ENCODE measurements around the gene CFAP77. TPM values are rescaled to one million over a fixed set of nuclear protein-coding genes. Genes with fewer than 3 reads are reported as not detected.
A peak's percentile ranks its signal among the peaks of the same experiment; 100 is the strongest.

CFAP77 gene
- total RNA-seq, 2 experiments from 2014 or later, result not detected

- Mint-ChIP-seq H3K27ac (no peak overlapping the region), H3K4me3 (peak overlapping the region; percentile 64), H3K9me3 (ENCODE audit: insufficient read depth) (no peaks in the 10 kb centered on the region), H3K4me1 (ENCODE audit: low read depth) (peaks cover 30% of the 10 kb centered on the region), H3K36me3 (ENCODE audit: low read depth) (peaks cover 5% of the 10 kb centered on the region), H3K27me3 (ENCODE audit: low read depth) (peaks cover 45% of the 10 kb centered on the region)
- ChIA-PET CTCF (interaction anchor here (0.7 to 3.7 kb wide), 5 partner anchors 11 to 165 kb away, joined by 3 to 33 read pairs (median 3); no protein-coding TSS in a partner anchor), POLR2A (no interaction called here)
- DNase-seq (peak; percentile 38), ATAC-seq (peak; percentile 40)
These were observed 631 bp downstream of the CFAP77 start for GRCh38 chr9:132410642-132411041.

DNA sequence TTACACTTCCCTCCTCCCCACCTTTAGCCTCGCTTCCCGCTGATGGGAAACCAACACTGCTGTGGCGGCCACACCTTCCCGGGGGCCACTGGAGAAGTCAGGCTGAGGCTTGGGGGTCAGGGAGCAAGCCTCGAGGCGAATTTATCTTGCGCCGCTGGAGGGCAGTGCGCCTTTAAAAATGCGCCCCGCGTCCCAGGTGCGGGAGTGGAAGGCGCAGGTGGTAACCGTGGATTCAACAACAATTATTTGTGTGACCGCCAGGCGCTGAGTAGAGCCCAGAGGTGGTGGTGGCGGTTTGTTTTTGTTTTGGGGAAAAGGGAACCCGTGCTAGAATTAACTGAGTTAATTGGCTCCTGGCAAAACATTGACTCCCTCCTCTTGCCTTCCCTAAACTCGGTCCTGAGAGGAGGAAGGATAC lies 1.1 kb downstream of the CFAP77 start:
- peaks cover 48% of the 10 kb centered on the region for H3K27me3 Mint-ChIP-seq (ENCODE audit: low read depth)

DNA sequence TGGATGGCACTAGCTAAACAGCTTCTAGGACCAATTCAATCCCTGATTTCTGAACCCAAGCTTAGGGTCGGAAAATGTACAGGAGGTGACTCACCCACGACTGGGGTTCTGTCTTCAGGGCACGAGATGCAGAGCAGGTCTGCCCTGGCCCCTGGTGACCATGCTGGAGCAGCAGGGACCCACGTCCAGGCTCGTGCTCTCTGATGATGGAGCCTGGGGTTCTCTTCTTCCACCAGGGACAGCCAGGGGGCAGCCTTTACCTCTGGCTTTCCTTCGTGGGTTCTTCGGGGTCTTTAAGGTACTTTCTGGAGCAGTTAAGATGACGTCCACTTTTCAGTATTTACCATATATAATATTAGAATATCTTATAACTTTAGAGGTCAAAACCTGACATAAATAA lies 2.1 kb downstream of the CFAP77 start:
- Mint-ChIP-seq H3K9me3 (ENCODE audit: insufficient read depth) (no peaks in the 10 kb centered on the region), H3K4me1 (ENCODE audit: low read depth) (peaks cover 22% of the 10 kb centered on the region), H3K36me3 (ENCODE audit: low read depth) (no peaks in the 10 kb centered on the region), H3K27me3 (ENCODE audit: low read depth) (peaks cover 49% of the 10 kb centered on the region), H3K27ac (no peak overlapping the region), H3K4me3 (no peak overlapping the region)
- DNase-seq, result peak; percentile 51
- ChIA-PET CTCF (interaction anchor here (0.6 to 4.1 kb wide), 26 partner anchors 9 to 533 kb away, joined by 3 to 86 read pairs (median 3); partner anchors contain the start of gene TSC1), POLR2A (no interaction called here)
- ATAC-seq, result no peak

More for the DNA sequence above, 1.1 kb downstream of the CFAP77 start:
- H3K36me3 Mint-ChIP-seq (ENCODE audit: low read depth), result peaks cover 3% of the 10 kb centered on the region
- DNase-seq (peak; percentile 84), ATAC-seq (peak; percentile 68)
- H3K4me1 Mint-ChIP-seq (ENCODE audit: low read depth), result peaks cover 27% of the 10 kb centered on the region
- ChIA-PET CTCF (interaction anchor here (0.7 to 3.7 kb wide), 4 partner anchors 11 to 165 kb away, joined by 3 to 33 read pairs (median 3); no protein-coding TSS in a partner anchor), POLR2A (no interaction called here)
- no peaks in the 10 kb centered on the region for H3K9me3 Mint-ChIP-seq (ENCODE audit: insufficient read depth)
- H3K27ac Mint-ChIP-seq, result no peak overlapping the region
- peak overlapping the region; percentile 64 for H3K4me3 Mint-ChIP-seq

DNA sequence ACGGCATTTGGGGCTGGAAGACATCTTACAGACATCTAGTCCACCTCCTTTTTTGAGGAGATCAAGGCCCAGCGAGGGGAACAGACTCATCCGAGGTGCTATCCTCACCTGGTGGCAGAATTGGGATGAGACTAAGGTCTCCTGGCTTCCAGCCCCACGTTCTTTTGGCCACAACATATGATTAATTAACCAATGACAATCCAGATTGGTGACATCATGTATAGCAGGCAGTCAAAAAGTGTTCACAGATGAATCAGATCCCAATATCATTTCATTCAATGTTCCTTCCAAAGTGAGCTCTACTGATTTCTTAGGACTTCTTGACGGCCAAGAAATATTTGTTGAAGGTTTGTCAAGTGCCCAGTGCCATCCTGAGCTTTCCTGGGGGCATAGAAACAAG lies 3.9 kb downstream of the CFAP77 start:
- DNase-seq (no peak), ATAC-seq (no peak)
- H3K36me3 Mint-ChIP-seq (ENCODE audit: low read depth), result no peaks in the 10 kb centered on the region
- POLR2A ChIA-PET, result no interaction called here
- no peak overlapping the region for H3K4me3 Mint-ChIP-seq
- H3K4me1 Mint-ChIP-seq (ENCODE audit: low read depth), result peaks cover 18% of the 10 kb centered on the region
- CTCF ChIA-PET, result interaction anchor here (1.3 to 4.1 kb wide), 3 partner anchors 30 to 162 kb away, joined by 4 to 86 read pairs (median 4); no protein-coding TSS in a partner anchor
- H3K9me3 Mint-ChIP-seq (ENCODE audit: insufficient read depth), result no peaks in the 10 kb centered on the region
- H3K27me3 Mint-ChIP-seq (ENCODE audit: low read depth), result peaks cover 57% of the 10 kb centered on the region
- H3K27ac Mint-ChIP-seq, result no peak overlapping the region

DNA sequence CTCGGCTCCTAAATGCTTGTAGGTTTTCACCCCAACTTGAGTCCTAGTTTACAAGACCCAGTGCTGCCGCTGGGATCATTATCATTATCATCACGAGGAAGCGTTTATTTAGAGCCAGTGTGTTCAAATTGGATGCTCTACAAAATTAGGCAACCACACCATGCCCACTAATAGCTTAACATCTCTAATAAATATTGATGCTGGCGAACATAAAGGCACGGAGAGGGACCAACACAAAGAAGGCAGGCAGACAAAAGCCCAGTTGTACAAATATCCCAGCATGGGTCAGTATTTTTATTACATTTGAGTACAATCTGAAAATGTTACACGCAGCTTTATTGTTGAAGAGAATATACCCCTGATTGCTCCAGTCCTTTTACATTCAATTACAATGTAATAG lies 4.7 kb downstream of the CFAP77 start:
- CTCF ChIA-PET, result interaction anchor here (0.7 to 4.1 kb wide), 5 partner anchors 74 to 607 kb away, joined by 3 to 86 read pairs (median 4); no protein-coding TSS in a partner anchor
- H3K4me1 Mint-ChIP-seq (ENCODE audit: low read depth), result peaks cover 15% of the 10 kb centered on the region

GRCh38 chr9:132415181-132415580 lies 5.2 kb downstream of the CFAP77 start:
- Mint-ChIP-seq H3K9me3 (ENCODE audit: insufficient read depth) (no peaks in the 10 kb centered on the region), H3K36me3 (ENCODE audit: low read depth) (no peaks in the 10 kb centered on the region), H3K4me3 (no peak overlapping the region), H3K27ac (no peak overlapping the region), H3K4me1 (ENCODE audit: low read depth) (peaks cover 14% of the 10 kb centered on the region), H3K27me3 (ENCODE audit: low read depth) (peaks cover 60% of the 10 kb centered on the region)
- ATAC-seq (no peak), DNase-seq (no peak)
- ChIA-PET POLR2A (interaction anchor here (0.6 kb wide), 1 partner anchor 174 kb away, joined by 5 read pairs; no protein-coding TSS in a partner anchor), CTCF (interaction anchor here (0.7 to 4.1 kb wide), 6 partner anchors 73 to 648 kb away, joined by 3 to 86 read pairs (median 4); no protein-coding TSS in a partner anchor)

More for the DNA sequence above, 4.7 kb downstream of the CFAP77 start:
- no peak for DNase-seq
- Mint-ChIP-seq H3K27me3 (ENCODE audit: low read depth) (peaks cover 58% of the 10 kb centered on the region), H3K36me3 (ENCODE audit: low read depth) (no peaks in the 10 kb centered on the region), H3K27ac (no peak overlapping the region), H3K9me3 (ENCODE audit: insufficient read depth) (no peaks in the 10 kb centered on the region), H3K4me3 (no peak overlapping the region)
- no peak for ATAC-seq
- POLR2A ChIA-PET, result interaction anchor here (0.6 kb wide), 1 partner anchor 174 kb away, joined by 5 read pairs; no protein-coding TSS in a partner anchor

DNA sequence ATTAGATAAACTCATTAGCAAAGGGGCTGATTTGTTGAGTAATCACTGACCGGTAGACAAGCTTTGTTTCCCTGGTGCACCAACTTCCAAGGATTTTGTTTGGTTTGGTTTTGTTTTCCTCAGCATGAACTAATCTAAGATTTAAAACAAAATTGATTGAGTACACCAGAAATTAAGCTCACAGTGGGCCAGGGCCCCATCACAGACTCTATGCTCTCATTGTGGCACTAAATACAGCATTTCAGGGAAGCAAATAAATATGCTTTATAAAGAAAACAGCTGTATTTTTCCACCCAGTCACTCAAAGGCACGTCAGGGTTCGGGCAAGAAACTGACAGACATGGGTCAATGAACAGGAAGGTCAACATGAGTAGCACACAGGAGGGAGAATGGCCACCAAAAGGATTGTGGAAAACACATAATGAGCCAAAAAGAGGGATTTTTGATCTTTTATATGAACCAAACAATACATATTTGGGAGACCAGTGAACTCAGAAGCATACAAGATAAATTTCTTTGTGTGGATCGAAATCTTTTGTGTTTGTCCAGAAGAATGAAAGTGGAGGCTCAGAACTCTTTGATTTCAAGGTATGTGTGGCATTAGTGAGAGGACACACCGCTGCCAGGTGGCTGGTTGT lies 8.8 kb downstream of the CFAP77 start:
- Mint-ChIP-seq H3K4me1 (ENCODE audit: low read depth) (no peaks in the 10 kb centered on the region), H3K27me3 (ENCODE audit: low read depth) (peaks cover 55% of the 10 kb centered on the region), H3K27ac (no peak overlapping the region), H3K4me3 (no peak overlapping the region), H3K36me3 (ENCODE audit: low read depth) (no peaks in the 10 kb centered on the region), H3K9me3 (ENCODE audit: insufficient read depth) (no peaks in the 10 kb centered on the region)
- ATAC-seq (no peak), DNase-seq (no peak)
- CTCF ChIA-PET, result interaction anchor here (0.9 to 1.4 kb wide), 3 partner anchors 14 to 381 kb away, joined by 3 to 9 read pairs (median 3); no protein-coding TSS in a partner anchor
- POLR2A ChIA-PET, result no interaction called here

GRCh38 chr9:132422574-132422973 lies 12.6 kb downstream of the CFAP77 start:
- H3K9me3 Mint-ChIP-seq (ENCODE audit: insufficient read depth), result no peaks in the 10 kb centered on the region
- POLR2A ChIA-PET, result no interaction called here

DNA sequence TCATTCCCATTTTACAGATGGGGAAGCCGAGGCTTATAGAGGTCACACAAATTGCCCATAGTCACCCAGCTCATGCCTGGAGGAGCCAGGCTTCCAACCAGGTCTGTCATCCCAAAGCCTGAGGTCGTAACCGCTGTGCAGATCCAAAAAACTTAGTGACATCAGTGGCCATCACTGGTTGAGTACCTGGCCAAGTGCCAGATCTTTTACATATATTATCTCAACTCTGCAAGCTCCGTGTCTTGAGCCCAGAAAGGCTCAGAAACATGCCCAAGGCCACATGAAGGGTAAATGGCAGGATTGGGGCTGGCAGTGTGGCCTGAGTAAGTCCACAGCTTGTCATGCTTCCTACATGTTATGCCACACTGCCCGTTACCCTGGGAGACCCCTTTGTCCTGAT lies 13.5 kb downstream of the CFAP77 start:
- DNase-seq (no peak), ATAC-seq (no peak)
- Mint-ChIP-seq H3K4me1 (ENCODE audit: low read depth) (no peaks in the 10 kb centered on the region), H3K27ac (no peak overlapping the region), H3K9me3 (ENCODE audit: insufficient read depth) (no peaks in the 10 kb centered on the region), H3K4me3 (no peak overlapping the region), H3K36me3 (ENCODE audit: low read depth) (no peaks in the 10 kb centered on the region), H3K27me3 (ENCODE audit: low read depth) (peaks cover 61% of the 10 kb centered on the region)
- POLR2A ChIA-PET, result no interaction called here
- CTCF ChIA-PET, result no interaction called here

More at GRCh38 chr9:132422574-132422973, 12.6 kb downstream of the CFAP77 start:
- Mint-ChIP-seq H3K4me1 (ENCODE audit: low read depth) (no peaks in the 10 kb centered on the region), H3K27ac (no peak overlapping the region), H3K36me3 (ENCODE audit: low read depth) (no peaks in the 10 kb centered on the region), H3K4me3 (no peak overlapping the region), H3K27me3 (ENCODE audit: low read depth) (peaks cover 67% of the 10 kb centered on the region)
- DNase-seq (no peak), ATAC-seq (no peak)
- CTCF ChIA-PET, result no interaction called here

DNA sequence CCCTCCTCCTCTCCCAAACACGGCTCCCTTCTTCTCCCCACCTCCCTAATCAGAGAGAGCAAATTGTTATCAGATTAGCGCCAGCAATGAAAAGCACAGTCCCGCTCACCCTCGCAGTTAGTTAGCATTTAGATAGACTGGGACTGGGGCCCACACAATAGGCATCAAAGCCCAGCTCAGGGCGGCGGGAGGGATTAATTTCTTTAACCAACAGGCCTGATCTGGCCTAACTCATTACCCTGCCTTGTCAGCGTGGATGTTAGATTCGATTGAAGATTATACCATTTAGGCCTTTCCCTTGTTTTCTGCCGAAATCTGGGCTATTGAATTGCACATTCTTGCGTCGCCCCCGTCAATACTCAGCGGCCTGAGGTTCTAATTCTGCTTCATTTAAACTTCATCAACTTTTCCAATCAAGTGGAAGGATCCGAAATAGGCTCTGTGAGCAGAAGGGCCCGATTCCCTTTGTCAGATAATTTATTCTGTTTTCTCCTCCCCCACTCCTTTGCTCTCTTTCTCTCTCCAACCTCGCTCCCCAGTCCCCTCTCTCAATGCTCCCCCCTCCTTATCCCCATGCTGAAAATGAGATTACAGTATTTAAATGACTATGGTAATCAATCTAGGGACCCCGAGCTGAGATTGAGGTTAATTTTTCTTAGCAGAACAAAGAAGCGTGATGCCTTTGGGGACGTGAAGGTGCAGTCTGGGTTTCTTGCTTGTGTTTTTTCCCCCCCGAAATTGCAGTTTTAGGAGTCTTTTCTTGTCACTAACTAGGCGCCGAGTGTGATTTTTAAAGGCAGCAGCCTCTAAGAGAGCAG lies 15.1 kb downstream of the CFAP77 start:
- CTCF ChIA-PET, result interaction anchor here (0.7 kb wide), 1 partner anchor 13 kb away, joined by 3 read pairs; no protein-coding TSS in a partner anchor
- ATAC-seq, result no peak
- Mint-ChIP-seq H3K4me1 (ENCODE audit: low read depth) (no peaks in the 10 kb centered on the region), H3K27me3 (ENCODE audit: low read depth) (peaks cover 59% of the 10 kb centered on the region), H3K27ac (no peak overlapping the region), H3K9me3 (ENCODE audit: insufficient read depth) (no peaks in the 10 kb centered on the region), H3K4me3 (no peak overlapping the region), H3K36me3 (ENCODE audit: low read depth) (no peaks in the 10 kb centered on the region)
- DNase-seq, result no peak
- POLR2A ChIA-PET, result no interaction called here

DNA sequence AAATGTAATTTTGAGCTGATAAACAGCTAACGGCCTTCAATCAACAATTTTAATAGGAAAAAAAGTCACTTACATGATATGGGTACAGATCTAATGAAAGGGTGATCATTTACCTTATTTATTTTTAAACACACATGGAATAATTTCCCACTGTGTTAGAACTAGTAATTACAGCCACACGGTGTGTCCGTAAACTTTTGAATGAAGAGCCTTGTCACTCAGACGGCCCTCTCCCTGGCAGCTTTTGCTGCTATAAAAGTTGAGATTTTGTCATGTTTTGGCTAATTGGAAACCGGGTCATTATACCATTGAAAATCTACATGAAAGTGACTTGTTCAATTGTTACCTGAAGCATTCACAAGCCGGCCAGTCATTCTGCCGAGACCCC lies 15.7 kb downstream of the CFAP77 start:
- no peaks in the 10 kb centered on the region for H3K4me1 Mint-ChIP-seq (ENCODE audit: low read depth)
- POLR2A ChIA-PET, result no interaction called here
- H3K4me3 Mint-ChIP-seq, result no peak overlapping the region
- no peak for ATAC-seq
- H3K9me3 Mint-ChIP-seq (ENCODE audit: insufficient read depth), result no peaks in the 10 kb centered on the region
- H3K27ac Mint-ChIP-seq, result no peak overlapping the region
- DNase-seq, result no peak
- no peaks in the 10 kb centered on the region for H3K36me3 Mint-ChIP-seq (ENCODE audit: low read depth)
- H3K27me3 Mint-ChIP-seq (ENCODE audit: low read depth), result peaks cover 62% of the 10 kb centered on the region
- CTCF ChIA-PET, result interaction anchor here (0.7 kb wide), 1 partner anchor 14 kb away, joined by 3 read pairs; no protein-coding TSS in a partner anchor

Measured in activated CD8-positive, alpha-beta T cell treated with anti-CD3 and anti-CD28 coated beads, Interleukin-2, amount 10 ng/mL, durations not matched to agents 7 days and 5 days (primary cell).